Measurements from ENCODE around the gene CSF1. TPM values are rescaled to one million over a fixed set of nuclear protein-coding genes. Genes with fewer than 3 reads are reported as not detected.

CSF1 gene
- total RNA-seq, 2 donors from 2014 or later = 14.1 to 18.1 TPM

- Histone ChIP-seq H3K4me1 (no peaks in the 10 kb centered on the region), H3K27ac (no peak overlapping the region), H3K36me3 (no peaks in the 10 kb centered on the region), H3K27me3 (no peaks in the 10 kb centered on the region), H3K9me3 (no peaks in the 10 kb centered on the region), H3K4me3 (no peak overlapping the region), H3K9ac (ENCODE audit: low read depth in 2 of 2, low read length in 2 of 2) (no peak overlapping the region)
- no peak for DNase-seq
- no peak for TF ChIP-seq CTCF (IDR thresholded peaks at IDR 0.05)
- intact Hi-C loops (cut with DNase I) = no loop called here
These were observed 26.3 kb upstream of the CSF1 start for GRCh38 chr1:109884242-109884891.

- no peaks in the 10 kb centered on the region for H3K36me3 ChIP-seq
- no peaks in the 10 kb centered on the region for H3K27me3 ChIP-seq
- no peak overlapping the region for H3K27ac ChIP-seq
- DNase-seq = no peak
- TF ChIP-seq CTCF (IDR thresholded peaks at IDR 0.05) = no peak
- no peak overlapping the region for H3K9ac ChIP-seq (ENCODE audit: low read depth in 2 of 2, low read length in 2 of 2)
- no peaks in the 10 kb centered on the region for H3K9me3 ChIP-seq
- no peaks in the 10 kb centered on the region for H3K4me1 ChIP-seq
- intact Hi-C loops (cut with DNase I) = no loop called here
- no peak overlapping the region for H3K4me3 ChIP-seq
These were observed 25.1 kb upstream of the CSF1 start for GRCh38 chr1:109885589-109885988.

GRCh38 chr1:109886827-109887226, 23.8 kb upstream of the CSF1 start:
- no peaks in the 10 kb centered on the region for H3K36me3 ChIP-seq
- H3K4me1 ChIP-seq = no peaks in the 10 kb centered on the region
- no peak overlapping the region for H3K9ac ChIP-seq (ENCODE audit: low read depth in 2 of 2, low read length in 2 of 2)
- H3K4me3 ChIP-seq = no peak overlapping the region
- no peak for DNase-seq
- TF ChIP-seq CTCF (IDR thresholded peaks at IDR 0.05) = no peak
- H3K27me3 ChIP-seq = no peaks in the 10 kb centered on the region
- H3K9me3 ChIP-seq = no peaks in the 10 kb centered on the region
- intact Hi-C loops (cut with DNase I) = no loop called here
- no peak overlapping the region for H3K27ac ChIP-seq

GRCh38 chr1:109887271-109887670, 23.4 kb upstream of the CSF1 start:
- Histone ChIP-seq H3K27ac (no peak overlapping the region), H3K36me3 (no peaks in the 10 kb centered on the region), H3K4me3 (no peak overlapping the region), H3K9ac (ENCODE audit: low read depth in 2 of 2, low read length in 2 of 2) (no peak overlapping the region), H3K4me1 (no peaks in the 10 kb centered on the region), H3K9me3 (no peaks in the 10 kb centered on the region), H3K27me3 (no peaks in the 10 kb centered on the region)
- TF ChIP-seq CTCF (IDR thresholded peaks at IDR 0.05) = no peak
- no peak for DNase-seq
- intact Hi-C loops (cut with DNase I) = no loop called here

- DNase-seq = no peak
- Histone ChIP-seq H3K27ac (no peak overlapping the region), H3K9ac (ENCODE audit: low read depth in 2 of 2, low read length in 2 of 2) (no peak overlapping the region), H3K4me1 (no peaks in the 10 kb centered on the region), H3K27me3 (no peaks in the 10 kb centered on the region), H3K36me3 (no peaks in the 10 kb centered on the region), H3K9me3 (no peaks in the 10 kb centered on the region), H3K4me3 (no peak overlapping the region)
- intact Hi-C loops (cut with DNase I) = no loop called here
- TF ChIP-seq CTCF (IDR thresholded peaks at IDR 0.05) = no peak
These were observed 22.8 kb upstream of the CSF1 start for GRCh38 chr1:109887884-109888283.
